NCI-H128 (cell line): ENCODE results near the gene IFIH1.
A peak's percentile ranks its signal among the peaks of the same experiment; 100 is the strongest.

Experiments
- DNase-seq: peaks from one replicate; lab custom pipeline; 2025; ENCODE audit not compliant: unreplicated experiment; lab: John Stamatoyannopoulos, UW

Gene IFIH1

GRCh38 chr2:162318328-162319180 lies at the start of gene IFIH1:
Gene IFIH1, minus strand, starts transcription at chr2:162318684. Its CDS starts 377 bp downstream, at chr2:162318307.
- DNase-seq, result peak; percentile 29

GRCh38 chr2:162365392-162365791 lies 46.9 kb upstream of the IFIH1 start:
- DNase-seq, result no peak

- no peak for DNase-seq
These were observed 26.1 kb upstream of the IFIH1 start for GRCh38 chr2:162344617-162344950.

GRCh38 chr2:162343824-162344616 lies 25.5 kb upstream of the IFIH1 start, which contains the start of gene GCA:
Gene GCA, plus strand, starts transcription at chr2:162344132. Its CDS starts 117 bp downstream, at chr2:162344249.
- peak; percentile 60 for DNase-seq

DNA sequence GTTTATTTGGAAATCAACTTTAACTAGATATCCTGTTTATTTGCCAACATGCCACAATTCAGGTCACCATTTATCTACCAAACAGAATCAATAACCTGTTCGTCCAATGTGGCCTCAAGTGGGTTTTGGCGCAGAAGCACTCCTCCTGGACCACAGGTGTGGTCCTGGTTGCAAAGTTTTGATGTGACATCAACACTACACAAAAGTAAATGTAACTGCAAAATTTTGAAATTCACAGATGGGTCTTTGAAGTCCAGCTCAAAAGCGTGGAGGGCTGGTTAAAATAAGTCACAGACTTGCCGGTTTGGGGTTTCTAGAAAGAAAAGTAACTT lies 25.0 kb upstream of the IFIH1 start:
- DNase-seq, result no peak

DNA sequence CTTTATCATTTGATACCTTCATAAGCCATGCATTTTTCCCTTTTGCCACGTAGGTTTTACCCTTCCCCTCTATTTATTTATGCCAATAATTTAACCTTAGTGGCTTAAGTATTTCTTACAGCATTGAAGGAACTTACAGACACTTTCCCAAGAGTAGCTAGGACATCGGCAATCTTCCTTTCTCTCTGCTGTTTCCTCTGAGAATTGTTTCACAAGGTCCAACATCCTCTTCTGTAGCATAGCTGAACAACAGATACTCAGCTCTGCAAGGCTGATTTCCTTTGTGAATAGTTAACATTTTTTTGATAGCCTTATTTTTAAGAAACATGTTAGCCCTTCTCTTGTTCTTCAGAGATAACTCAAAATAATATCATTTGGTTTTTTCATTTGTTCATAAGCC lies 24.4 kb upstream of the IFIH1 start:
- DNase-seq, result no peak

GRCh38 chr2:162342321-162342720 lies 23.8 kb upstream of the IFIH1 start:
- no peak for DNase-seq

- DNase-seq, result no peak
These were observed 22.3 kb upstream of the IFIH1 start for GRCh38 chr2:162340822-162341221.

DNA sequence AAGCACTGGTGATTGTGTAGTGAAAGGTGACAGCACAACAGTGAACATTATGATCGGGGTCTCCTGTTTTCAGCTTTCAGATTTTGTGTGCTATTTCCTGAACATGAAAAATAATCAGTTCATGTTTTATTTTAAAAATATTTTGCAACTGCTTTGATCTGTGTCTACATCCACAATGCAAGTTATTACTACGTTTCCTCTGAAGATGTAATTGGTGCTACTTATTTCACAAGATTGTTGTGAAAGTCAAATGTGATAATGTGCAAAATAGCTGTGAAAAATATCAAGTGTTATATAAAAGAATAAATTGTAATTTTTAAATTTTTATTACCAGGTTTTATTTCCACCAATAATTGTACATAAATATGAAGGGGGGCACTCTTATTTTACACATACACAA lies 19.4 kb upstream of the IFIH1 start:
- DNase-seq, result no peak

GRCh38 chr2:162333968-162334367 lies 15.5 kb upstream of the IFIH1 start:
- no peak for DNase-seq

DNA sequence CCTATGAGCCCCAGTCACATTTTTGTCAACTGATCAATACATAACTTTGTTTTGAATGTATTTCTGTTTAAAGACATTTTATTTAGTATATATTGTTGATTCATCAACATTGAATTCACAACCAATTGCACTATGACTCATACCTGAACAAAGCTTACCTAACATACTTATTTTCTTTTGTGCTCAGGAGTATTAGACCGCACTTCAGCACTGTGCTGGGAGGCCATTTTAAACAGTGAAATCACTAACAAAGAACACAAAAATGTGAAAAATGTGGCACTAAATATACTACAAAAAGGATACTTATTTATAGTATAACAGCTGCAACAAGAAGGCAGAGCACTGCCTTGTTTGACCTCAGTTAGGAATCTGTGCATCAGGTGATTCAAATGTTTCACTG lies 12.4 kb upstream of the IFIH1 start:
- DNase-seq, result no peak

DNA sequence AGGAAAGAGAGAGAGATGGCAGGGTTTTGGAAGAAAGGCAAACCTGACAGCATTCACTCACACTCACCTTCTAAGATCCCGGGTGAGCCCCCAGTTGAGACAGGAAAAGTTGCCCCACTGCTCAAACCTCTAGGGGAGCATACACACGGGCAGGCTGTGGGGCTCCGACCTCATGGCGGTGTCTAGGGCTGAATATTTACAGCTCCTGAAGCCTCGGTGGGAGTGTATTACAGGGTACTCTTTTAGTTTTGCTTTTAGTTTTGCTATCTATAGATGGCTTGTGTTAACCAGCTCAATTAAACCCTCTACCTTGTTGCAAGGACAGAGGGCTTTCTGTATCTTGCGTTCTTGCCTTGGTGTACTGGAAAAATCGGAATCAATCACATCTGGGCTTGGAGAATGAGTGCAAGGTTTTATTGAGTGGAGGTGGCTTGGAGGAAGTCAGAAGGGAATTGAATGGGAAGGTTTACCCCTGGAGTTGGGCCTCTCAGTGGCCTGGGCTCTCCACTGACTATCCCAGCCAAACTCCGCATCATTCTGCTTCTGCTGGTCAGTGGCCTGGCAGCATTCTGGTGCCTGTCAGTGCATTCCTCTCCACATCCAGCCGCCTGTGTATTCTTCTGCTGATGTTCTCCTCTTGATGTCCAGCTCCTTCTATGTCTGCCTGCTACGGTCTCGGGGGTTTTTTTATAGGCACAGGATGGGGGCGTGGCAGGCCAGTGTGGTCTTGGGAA lies 10.1 kb upstream of the IFIH1 start:
- DNase-seq, result no peak

DNA sequence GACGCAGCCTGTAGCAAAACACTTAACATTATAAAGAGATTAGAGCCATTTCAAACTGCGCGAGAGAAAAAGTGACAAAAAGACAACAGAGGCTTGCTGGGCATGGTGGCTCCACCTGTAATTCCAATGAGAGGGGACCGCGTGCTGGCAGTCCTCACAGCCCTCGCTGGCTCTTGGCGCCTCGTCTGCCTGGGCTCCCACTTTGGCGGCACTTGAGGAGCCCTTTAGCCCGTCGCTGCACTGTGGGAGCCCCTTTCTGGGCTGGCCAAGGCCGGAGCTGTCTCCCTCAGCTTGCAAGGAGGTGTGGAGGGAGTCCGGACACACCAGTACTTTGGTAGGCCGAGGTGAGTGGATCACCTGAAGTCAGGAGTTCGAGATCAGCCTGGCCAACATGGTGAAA lies 9.3 kb upstream of the IFIH1 start:
- no peak for DNase-seq

GRCh38 chr2:162327134-162327769 lies 8.8 kb upstream of the IFIH1 start:
- no peak for DNase-seq

DNA sequence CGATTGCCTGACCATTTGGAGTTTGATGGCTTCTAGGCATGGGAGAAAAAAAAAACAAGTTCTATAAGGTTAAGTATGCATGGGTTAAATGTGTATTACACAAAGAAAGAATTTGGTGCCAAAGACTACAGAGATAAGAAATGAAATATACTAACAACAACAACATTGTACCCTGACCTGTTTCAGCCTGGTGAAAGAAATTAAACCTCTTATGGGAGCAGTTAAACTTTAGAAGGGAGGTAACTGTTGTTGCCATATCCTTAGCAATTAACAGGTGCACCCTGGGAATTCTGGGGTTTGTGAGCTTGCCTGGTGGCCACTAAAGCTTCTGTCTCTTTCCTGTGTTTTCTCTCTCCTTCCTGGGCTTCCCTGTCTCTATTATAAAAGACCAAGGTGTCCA lies 6.5 kb upstream of the IFIH1 start:
- DNase-seq, result no peak

DNA sequence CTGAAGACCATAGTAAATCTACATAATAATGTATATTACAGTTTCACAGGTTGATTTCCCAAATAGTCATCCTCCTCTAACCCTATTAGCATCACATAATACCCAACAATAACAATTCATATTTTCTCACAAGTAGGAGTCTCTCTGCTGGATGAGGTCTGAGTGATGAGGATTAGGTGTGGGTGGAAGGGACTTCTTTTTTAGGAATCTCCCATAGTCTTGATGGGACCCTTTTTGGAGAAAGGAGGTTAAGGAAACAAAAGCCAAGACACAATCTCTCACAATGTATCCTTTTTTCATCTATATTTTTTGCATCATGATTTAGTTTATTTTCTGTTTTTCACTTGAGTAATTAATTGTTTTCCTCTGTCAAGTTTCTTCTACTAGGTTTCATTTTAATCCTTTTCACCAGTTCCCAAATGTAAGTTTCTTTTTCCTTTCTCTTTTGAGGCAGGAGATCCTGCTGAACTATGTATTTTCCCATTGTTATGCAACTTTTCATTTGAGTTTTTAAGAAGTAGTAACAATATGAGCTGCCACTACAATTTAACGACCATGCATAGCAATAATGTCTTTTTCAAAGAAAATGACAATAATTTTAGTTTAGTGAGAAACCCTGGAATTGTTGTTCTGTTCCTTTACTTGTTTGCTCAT lies 2.5 kb upstream of the IFIH1 start:
- DNase-seq, result no peak

DNA sequence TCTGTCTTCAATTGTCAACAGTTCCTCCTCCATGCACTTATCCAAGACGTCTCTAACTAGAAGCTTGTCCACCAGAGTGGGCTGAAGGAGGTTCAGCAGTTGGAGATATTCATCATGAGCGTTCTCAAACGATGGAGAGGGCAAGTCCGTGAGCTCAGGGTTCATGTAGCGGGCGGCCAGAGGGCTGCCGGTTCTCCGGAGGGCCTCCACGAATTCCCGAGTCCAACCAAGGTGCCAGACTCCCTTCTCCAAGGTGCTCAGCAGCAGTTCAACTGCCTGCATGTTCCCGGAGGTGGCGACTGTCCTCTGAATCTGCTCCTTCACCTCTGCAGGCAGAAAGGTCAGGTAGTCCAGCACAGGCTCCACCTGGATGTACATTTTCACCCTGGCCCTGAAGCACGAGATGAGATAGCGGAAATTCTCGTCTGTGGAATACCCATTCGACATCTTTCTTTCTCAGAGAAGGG lies 590 bp downstream of the IFIH1 start:
- DNase-seq, result no peak

DNA sequence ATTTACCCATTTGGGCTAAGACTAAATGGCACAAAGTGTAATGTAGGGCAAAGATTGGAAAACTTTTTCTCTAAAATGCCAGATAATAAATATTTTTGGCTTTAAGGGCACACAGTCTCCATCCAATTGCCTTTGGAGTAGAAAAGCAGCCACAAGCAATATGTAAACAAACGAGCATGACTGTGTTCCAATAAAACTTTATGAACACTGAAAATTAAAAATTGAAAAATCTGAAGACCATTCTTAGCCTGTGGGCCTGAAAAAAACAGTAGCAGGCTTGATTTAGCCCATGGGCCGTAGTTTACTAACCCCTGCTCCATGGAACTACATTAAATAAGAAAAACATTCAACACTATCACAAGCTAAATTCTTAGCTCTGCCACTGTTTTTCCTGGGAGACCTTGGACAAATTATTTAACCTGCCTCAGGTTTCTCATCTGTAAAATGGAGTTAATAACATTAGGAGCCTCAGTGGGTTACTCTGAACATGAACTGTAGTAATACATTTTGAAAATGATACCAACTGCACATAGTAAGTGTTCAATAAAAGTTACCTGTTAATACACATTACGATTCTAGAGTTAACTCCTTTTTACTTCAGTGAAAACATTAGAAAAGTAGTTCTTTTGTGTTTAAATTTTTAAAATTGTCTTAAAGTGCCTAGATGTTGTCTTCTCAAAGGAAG lies 1.3 kb downstream of the IFIH1 start:
- DNase-seq, result no peak

DNA sequence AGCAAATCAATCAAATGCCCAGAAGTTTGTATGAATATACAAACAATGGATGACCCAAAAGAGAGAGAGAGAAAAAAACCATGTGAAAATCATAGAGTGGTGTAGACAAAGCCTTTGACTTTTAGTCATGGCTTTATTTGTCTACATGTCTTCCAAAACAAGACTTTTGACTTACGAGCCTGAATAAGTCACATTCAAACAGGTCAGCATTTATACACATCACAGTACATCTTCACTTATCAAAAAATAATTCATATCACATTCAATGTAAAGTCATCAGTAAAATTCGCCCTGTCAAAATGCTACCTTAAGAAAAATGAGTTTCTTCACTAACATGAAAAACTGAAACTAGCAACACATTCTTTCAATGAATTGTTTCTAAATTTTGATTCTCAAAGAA lies 1.9 kb downstream of the IFIH1 start:
- no peak for DNase-seq

DNA sequence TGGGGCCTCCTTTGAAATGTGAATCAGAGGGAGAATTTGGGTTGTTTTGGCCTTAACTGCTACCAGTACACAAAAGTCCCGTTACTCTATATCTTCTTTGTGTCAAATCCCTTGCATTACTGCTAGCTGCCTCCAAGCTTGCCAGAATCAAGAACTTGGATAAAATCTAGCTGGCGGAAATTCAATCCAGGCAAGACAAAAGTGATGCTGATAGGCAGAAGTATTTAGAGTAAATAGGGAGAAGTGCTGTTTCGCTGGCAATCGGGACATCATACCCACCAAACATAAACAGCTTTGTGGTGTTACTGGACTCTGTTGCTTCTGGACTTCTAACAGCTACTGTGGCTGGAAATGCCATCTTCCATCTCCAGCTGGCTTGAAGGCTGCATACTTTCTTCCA lies 2.5 kb downstream of the IFIH1 start:
- no peak for DNase-seq
